ENCODE results near the gene SLC66A2.

- TF ChIP-seq CTCF (IDR thresholded peaks at IDR 0.05; ENCODE audit: low read length) (no peak), EZH2 (IDR thresholded peaks at IDR 0.05; ENCODE audit: borderline replicate concordance, low read length) (no peak)
These were observed 80.4 kb downstream of the SLC66A2 start for GRCh38 chr18:79871026-79871390.
